ENCODE measurements around the gene PARN. TPM values are rescaled to one million over a fixed set of nuclear protein-coding genes. Genes with fewer than 3 reads are reported as not detected.

PARN gene
- total and polyA plus RNA-seq, 9 of the 15 experiments (the other 6 are each of a cell fraction or from before 2014, with no cell fraction given): 9.6 to 51.3 (median 40.4) TPM

GRCh38 chr16:14502256-14502875, 127.7 kb downstream of the PARN start:
- TF ChIP-seq ZNF668 (CRISPR knock-in tag; IDR thresholded peaks at IDR 0.05) (0 out of 2 replicates have a peak, but pooled peaks have one; percentile 30), DIDO1 (tag; IDR thresholded peaks at IDR 0.05; ENCODE audit: low read depth) (no peak), PHB (CRISPR knock-in tag; IDR thresholded peaks at IDR 0.05) (no peak), CEBPG (CRISPR knock-in tag; IDR thresholded peaks at IDR 0.05) (no peak), CEBPG (tag; conservative IDR thresholded peaks at IDR 0.05 in 1 of 2, IDR thresholded peaks at IDR 0.05 in 1 of 2) (0 out of 4 replicates have a peak, but pooled peaks of 1 of the 2 experiments have one; percentile 11), TEAD2 (tag; IDR thresholded peaks at IDR 0.05) (no peak), ZNF175 (CRISPR knock-in tag; IDR thresholded peaks at IDR 0.05; ENCODE audit: low read depth) (no peak), SIN3A (IDR thresholded peaks at IDR 0.05; ENCODE audit: borderline replicate concordance in 2 of 2, control insufficient read depth in 1 of 2, low read depth in 2 of 2, low read length in 2 of 2) (no peak)
- peak; percentile 25; the same call in 1 of the 3 replicates for ATAC-seq
- Histone ChIP-seq H3K79me2 (ENCODE audit: control insufficient read depth, insufficient read depth, low read length) (no peaks in the 10 kb centered on the region), H4K20me1 (replicated peaks; ENCODE audit: control insufficient read depth, insufficient read depth, low read length) (no peaks in the 10 kb centered on the region), H3K4me1 (replicated peaks in 1 of 2; ENCODE audit: control insufficient read depth in 2 of 2, insufficient read depth in 2 of 2, low read length in 2 of 2) (peaks cover 8 to 27% of the 10 kb centered on the region in 2 experiments), H3K4me3 (no peak overlapping the region), H3K9ac (ENCODE audit: insufficient read depth in 1 of 2, low read depth in 2 of 2, low read length in 2 of 2) (no peak overlapping the region; a peak in 1 of 4 replicates), H3K9me1 (ENCODE audit: control insufficient read depth, insufficient read depth, low read length) (no peaks in the 10 kb centered on the region), H3K27ac (ENCODE audit: extremely low read depth, low read depth, low read length) (peak overlapping the region; percentile 54; the same call in 2 of the 3 replicates), H3K4me2 (ENCODE audit: insufficient read depth, low read length) (no peak overlapping the region; the same call in 1 of the 2 replicates), H2AFZ (ENCODE audit: low read depth, low read length) (peak overlapping the region; percentile 74; the same call in 1 of the 2 replicates), H3K36me3 (ENCODE audit: control insufficient read depth, insufficient read depth, low read length) (no peaks in the 10 kb centered on the region), H3K27me3 (ENCODE audit: control insufficient read depth in 2 of 2, insufficient read depth in 2 of 2, low read length in 2 of 2) (no peaks in the 10 kb centered on the region), H3K9me3 (replicated peaks; ENCODE audit: control insufficient read depth, insufficient read depth, low read depth, low read length) (no peaks in the 10 kb centered on the region)
- intact Hi-C loops (cut with micrococcal nuclease) (no loop called here), in situ Hi-C loops (cut with MboI) (no loop called here)
- CTCF ChIA-PET (ENCODE audit: low intra/inter-chr PET ratio): no interaction called here
- POLR2A ChIA-PET: interaction anchor here (0.5 to 2.3 kb wide), 8 partner anchors 9 to 201 kb away, joined by 3 to 7 read pairs (median 4); no protein-coding TSS in a partner anchor
- FAIRE-seq: no peak
- no peak for DNase-seq (ENCODE audit: extremely low read depth in 1 of 4, low spot score in 3 of 4)
- WGBS (ENCODE audit: insufficient coverage, low coverage, missing lambda C conversion rate): 53% methylated on average over 4 of the region's 4 CpGs
- BruUV-seq (replicated peaks): no TSS peak

Measured in K562 (cell line).